Hepatocyte (in vitro differentiated cells): ENCODE results near the gene DIS3L2. TPM values are rescaled to one million over a fixed set of nuclear protein-coding genes. Genes with fewer than 3 reads are reported as not detected.

Source experiments
- DNase-seq: peaks from one replicate; pipeline ENCODE4 v3.0.0-alpha.2; 2016; ENCODE audit warnings: low spot score
- H2AFZ ChIP-seq: fragments of 200-600 bp; sonication (generic); 2 replicates; pipeline ENCODE4 v1.6.0; 2016; ENCODE audit warnings: antibody characterized with exemption, mild to moderate bottlenecking
- H3K27ac ChIP-seq: fragments of 200-600 bp; sonication (generic); 2 replicates; pipeline ENCODE4 v1.5.1; 2016; ENCODE audit warnings: mild to moderate bottlenecking
- H3K27me3 ChIP-seq: fragments of 200-600 bp; sonication (generic); 2 replicates; pipeline ENCODE4 v1.6.1; 2016
- H3K36me3 ChIP-seq: fragments of 200-600 bp; sonication (generic); replicated peaks from 2 replicates; pipeline ENCODE4 v1.5.1; 2016; ENCODE audit warnings: low read depth; ENCODE audit not compliant: insufficient read depth
- H3K4me1 ChIP-seq: fragments of 200-600 bp; sonication (generic); 2 replicates; pipeline ENCODE4 v1.5.1; 2016; ENCODE audit warnings: mild to moderate bottlenecking, moderate library complexity; ENCODE audit not compliant: insufficient read depth
- H3K4me2 ChIP-seq: fragments of 200-600 bp; sonication (generic); 2 replicates; pipeline ENCODE4 v1.6.0; 2016
- H3K4me3 ChIP-seq: fragments of 200-600 bp; sonication (generic); 2 replicates; pipeline ENCODE4 v1.5.1; 2016; ENCODE audit warnings: mild to moderate bottlenecking
- H3K79me2 ChIP-seq: fragments of 200-600 bp; sonication (generic); 2 replicates; pipeline ENCODE4 v1.6.0; 2017; ENCODE audit warnings: mild to moderate bottlenecking
- H3K9me2 ChIP-seq: fragments of 200-600 bp; sonication (generic); replicated peaks from 2 replicates; pipeline ENCODE4 v1.6.0; 2017; ENCODE audit warnings: mild to moderate bottlenecking; ENCODE audit not compliant: insufficient read depth
- H3K9me3 ChIP-seq: fragments of 200-600 bp; sonication (generic); 2 replicates; pipeline ENCODE4 v1.5.1; 2016; ENCODE audit warnings: low read depth, mild to moderate bottlenecking
- H4K20me1 ChIP-seq: fragments of 200-600 bp; sonication (generic); 2 replicates; pipeline ENCODE4 v1.6.0; 2016; ENCODE audit warnings: mild to moderate bottlenecking; ENCODE audit not compliant: insufficient read depth, poor library complexity, severe bottlenecking
- EZH2 ChIP-seq: fragments of 200-600 bp; sonication (generic); IDR thresholded peaks from 2 replicates; pipeline ENCODE4 v1.6.1; 2016; ENCODE audit warnings: antibody characterized with exemption, mild to moderate bottlenecking, borderline replicate concordance
- EZH2phosphoT487 ChIP-seq: fragments of 200-600 bp; sonication (generic); IDR thresholded peaks from one replicate; pipeline ENCODE4 v1.6.1; 2018; ENCODE audit warnings: antibody characterized with exemption, mild to moderate bottlenecking, low read depth, moderate library complexity; ENCODE audit not compliant: unreplicated experiment, severe bottlenecking
- WGBS: methylation state at CpG from one replicate; pipeline ENCODE4 v1.1.6; 2016; ENCODE audit warnings: low lambda C conversion rate; ENCODE audit errors: missing lambda C conversion rate; 5-methylcytosine and 5-hydroxymethylcytosine counted together
- polyA plus RNA-seq: library from polyadenylated mRNA; unstranded; fragments of >200 nt; fragmentation: Nextera tagmentation; extraction: Ambion mirVana; gene quantifications from 2 replicates; pipeline ENCODE4 v1.2.1, GENCODE V29; 2016
- total RNA-seq: library from RNA; depleted of rRNA; stranded (reverse); fragments of >200 nt; gene quantifications from 2 replicates; pipeline ENCODE4 v1.2.3, GENCODE V29; 2014
- TF ChIP-seq, protein P1 (sequence below): fragments of 200-600 bp; sonication (generic); IDR thresholded peaks from 2 replicates; pipeline ENCODE4 v1.5.1; 2016; ENCODE audit warnings: antibody characterized with exemption, mild to moderate bottlenecking; ENCODE audit not compliant: poor library complexity

DIS3L2 gene
- total and polyA plus RNA-seq, 2 experiments from 2014 or later, result 19.5 to 20.0 TPM

- Histone ChIP-seq H4K20me1 (no peaks in the 10 kb centered on the region), H3K4me3 (no peak overlapping the region), H3K79me2 (no peaks in the 10 kb centered on the region), H3K27ac (no peak overlapping the region), H3K9me3 (no peaks in the 10 kb centered on the region), H3K4me2 (no peak overlapping the region), H3K36me3 (no peaks in the 10 kb centered on the region), H2AFZ (no peak overlapping the region), H3K9me2 (no peaks in the 10 kb centered on the region), H3K27me3 (no peaks in the 10 kb centered on the region), H3K4me1 (no peaks in the 10 kb centered on the region)
- WGBS, result 82% methylated on average over 6 of the region's 6 CpGs
- no peak for DNase-seq
- TF ChIP-seq, protein P1, sequence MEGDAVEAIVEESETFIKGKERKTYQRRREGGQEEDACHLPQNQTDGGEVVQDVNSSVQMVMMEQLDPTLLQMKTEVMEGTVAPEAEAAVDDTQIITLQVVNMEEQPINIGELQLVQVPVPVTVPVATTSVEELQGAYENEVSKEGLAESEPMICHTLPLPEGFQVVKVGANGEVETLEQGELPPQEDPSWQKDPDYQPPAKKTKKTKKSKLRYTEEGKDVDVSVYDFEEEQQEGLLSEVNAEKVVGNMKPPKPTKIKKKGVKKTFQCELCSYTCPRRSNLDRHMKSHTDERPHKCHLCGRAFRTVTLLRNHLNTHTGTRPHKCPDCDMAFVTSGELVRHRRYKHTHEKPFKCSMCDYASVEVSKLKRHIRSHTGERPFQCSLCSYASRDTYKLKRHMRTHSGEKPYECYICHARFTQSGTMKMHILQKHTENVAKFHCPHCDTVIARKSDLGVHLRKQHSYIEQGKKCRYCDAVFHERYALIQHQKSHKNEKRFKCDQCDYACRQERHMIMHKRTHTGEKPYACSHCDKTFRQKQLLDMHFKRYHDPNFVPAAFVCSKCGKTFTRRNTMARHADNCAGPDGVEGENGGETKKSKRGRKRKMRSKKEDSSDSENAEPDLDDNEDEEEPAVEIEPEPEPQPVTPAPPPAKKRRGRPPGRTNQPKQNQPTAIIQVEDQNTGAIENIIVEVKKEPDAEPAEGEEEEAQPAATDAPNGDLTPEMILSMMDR, result no peak
- TF ChIP-seq EZH2, result no peak
- TF ChIP-seq EZH2phosphoT487, result no peak
Measured at GRCh38 chr2:232218778-232219495, 257.4 kb downstream of the DIS3L2 start.

- TF ChIP-seq EZH2 (no peak), EZH2phosphoT487 (no peak)
- TF ChIP-seq, protein P1, result no peak
Measured at GRCh38 chr2:232219496-232219870, 258.0 kb downstream of the DIS3L2 start.

DNA sequence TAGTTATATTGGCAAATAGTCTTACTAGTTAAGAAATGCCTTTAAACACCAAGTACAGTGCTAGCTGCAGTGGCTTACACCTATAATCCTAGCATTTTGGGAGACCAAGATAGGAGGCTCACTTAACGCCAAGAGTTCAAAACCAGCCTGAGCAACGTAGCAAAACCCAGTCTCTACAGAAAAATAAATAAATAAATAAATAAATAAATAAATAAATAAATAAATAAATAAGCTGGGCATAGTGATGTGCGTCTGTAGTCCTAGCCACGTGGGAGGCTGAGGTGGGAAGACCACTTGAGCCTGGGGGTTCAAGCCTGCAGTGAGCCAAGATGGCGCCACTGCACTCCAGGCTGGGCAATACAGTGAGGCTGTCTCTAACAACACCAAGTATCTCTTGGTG, 258.4 kb downstream of the DIS3L2 start:
- H3K9me3 ChIP-seq, result no peaks in the 10 kb centered on the region
- H3K4me2 ChIP-seq, result no peak overlapping the region
- TF ChIP-seq EZH2, result no peak
- TF ChIP-seq EZH2phosphoT487, result no peak
- TF ChIP-seq, protein P1, result no peak
- H3K27me3 ChIP-seq, result no peaks in the 10 kb centered on the region
- no peak overlapping the region for H3K4me3 ChIP-seq
- H3K79me2 ChIP-seq, result no peaks in the 10 kb centered on the region
- no peaks in the 10 kb centered on the region for H3K9me2 ChIP-seq
- H3K36me3 ChIP-seq, result no peaks in the 10 kb centered on the region
- no peak overlapping the region for H2AFZ ChIP-seq
- H3K27ac ChIP-seq, result no peak overlapping the region
- DNase-seq, result no peak
- WGBS, result 98% methylated on average over 5 of the region's 5 CpGs
- H3K4me1 ChIP-seq, result no peaks in the 10 kb centered on the region
- H4K20me1 ChIP-seq, result no peaks in the 10 kb centered on the region

More at GRCh38 chr2:232219496-232219870, 258.0 kb downstream of the DIS3L2 start:
- no peaks in the 10 kb centered on the region for H4K20me1 ChIP-seq
- H3K4me1 ChIP-seq, result no peaks in the 10 kb centered on the region
- H3K9me3 ChIP-seq, result no peaks in the 10 kb centered on the region
- no peak overlapping the region for H3K27ac ChIP-seq
- H3K27me3 ChIP-seq, result no peaks in the 10 kb centered on the region
- H3K36me3 ChIP-seq, result no peaks in the 10 kb centered on the region
- H3K9me2 ChIP-seq, result no peaks in the 10 kb centered on the region
- no peak overlapping the region for H3K4me2 ChIP-seq
- 88% methylated on average over 2 of the region's 2 CpGs for WGBS
- no peaks in the 10 kb centered on the region for H3K79me2 ChIP-seq
- no peak overlapping the region for H2AFZ ChIP-seq
- H3K4me3 ChIP-seq, result no peak overlapping the region
- no peak for DNase-seq
